Subcutaneous preadipocyte (primary cell): ENCODE data around the gene TSPEAR. TPM values are rescaled to one million over a fixed set of nuclear protein-coding genes. Genes with fewer than 3 reads are reported as not detected.

ENCODE experiments used
- total RNA-seq: library from RNA; depleted of rRNA; stranded (reverse); fragments of >200 nt; gene quantifications from 2 replicates; pipeline ENCODE4 v1.2.3, GENCODE V29; 2012

The TSPEAR gene
- total RNA-seq = not detected in 2 replicates

GRCh38 chr21:44711327-44712202 is at the start of gene TSPEAR:
Gene TSPEAR, minus strand, starts transcription at chr21:44711572. Its CDS starts 58 bp downstream, at chr21:44711514.

DNA sequence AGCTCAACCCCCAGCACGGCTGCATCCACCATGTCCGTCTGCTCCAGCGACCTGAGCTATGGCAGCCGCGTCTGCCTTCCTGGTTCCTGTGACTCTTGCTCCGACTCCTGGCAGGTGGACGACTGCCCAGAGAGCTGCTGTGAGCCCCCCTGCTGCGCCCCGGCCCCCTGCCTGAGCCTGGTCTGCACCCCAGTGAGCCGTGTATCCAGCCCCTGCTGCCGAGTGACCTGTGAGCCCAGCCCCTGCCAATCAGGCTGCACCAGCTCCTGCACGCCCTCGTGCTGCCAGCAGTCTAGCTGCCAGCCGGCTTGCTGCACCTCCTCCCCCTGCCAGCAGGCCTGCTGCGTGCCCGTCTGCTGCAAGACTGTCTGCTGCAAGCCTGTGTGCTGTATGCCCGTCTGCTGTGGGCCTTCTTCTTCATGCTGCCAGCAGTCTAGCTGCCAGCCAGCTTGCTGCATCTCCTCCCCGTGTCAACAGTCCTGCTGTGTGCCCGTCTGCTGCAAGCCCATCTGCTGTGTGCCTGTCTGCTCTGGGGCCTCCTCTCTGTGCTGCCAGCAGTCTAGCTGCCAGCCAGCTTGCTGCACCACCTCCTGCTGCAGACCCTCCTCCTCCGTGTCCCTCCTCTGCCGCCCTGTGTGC is 14.1 kb downstream of the TSPEAR start, which contains the start of gene KRTAP10-12:
KRTAP10-12 (plus strand) TSS at position 1 of the 639 bp plus-strand sequence; CDS start at position 31, 30 bp downstream.

DNA sequence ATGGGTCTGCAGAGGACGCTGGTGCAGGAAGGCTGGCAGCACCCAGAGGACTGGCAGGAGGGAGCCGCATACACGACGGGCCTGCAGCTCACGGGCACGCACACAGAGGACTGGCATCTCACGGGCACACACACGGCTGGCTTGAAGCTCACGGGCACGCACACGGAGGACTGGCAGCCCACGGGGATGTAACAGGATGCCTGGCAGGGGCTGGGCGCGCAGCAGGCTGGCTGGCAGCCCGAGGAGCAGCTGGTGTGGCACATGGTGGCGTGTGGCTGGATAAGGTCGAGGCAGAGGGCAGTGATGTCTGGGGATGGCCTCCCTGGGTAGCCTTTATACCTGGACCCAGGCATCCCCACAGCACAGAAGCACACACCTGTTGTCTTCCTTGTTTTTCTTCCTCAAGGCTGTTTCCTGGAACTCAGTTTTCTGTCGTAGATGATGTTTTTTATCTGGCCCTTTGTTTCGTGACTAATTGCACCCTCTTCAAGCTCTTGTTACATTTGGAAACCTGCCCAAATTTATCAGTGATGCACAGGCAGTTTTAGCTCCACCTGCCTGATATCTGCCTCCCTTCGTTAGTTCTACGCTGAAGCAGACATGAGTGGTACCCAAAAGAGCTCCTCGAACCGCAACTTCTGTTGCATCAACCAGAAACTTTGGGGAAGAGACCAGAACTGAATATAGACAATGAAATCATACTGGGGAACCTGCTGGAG is 29.4 kb downstream of the TSPEAR start, which contains the start of gene KRTAP12-1:
KRTAP12-1 (minus strand) TSS at position 303 of the 719 bp plus-strand sequence; CDS start at position 263, 40 bp downstream.

DNA sequence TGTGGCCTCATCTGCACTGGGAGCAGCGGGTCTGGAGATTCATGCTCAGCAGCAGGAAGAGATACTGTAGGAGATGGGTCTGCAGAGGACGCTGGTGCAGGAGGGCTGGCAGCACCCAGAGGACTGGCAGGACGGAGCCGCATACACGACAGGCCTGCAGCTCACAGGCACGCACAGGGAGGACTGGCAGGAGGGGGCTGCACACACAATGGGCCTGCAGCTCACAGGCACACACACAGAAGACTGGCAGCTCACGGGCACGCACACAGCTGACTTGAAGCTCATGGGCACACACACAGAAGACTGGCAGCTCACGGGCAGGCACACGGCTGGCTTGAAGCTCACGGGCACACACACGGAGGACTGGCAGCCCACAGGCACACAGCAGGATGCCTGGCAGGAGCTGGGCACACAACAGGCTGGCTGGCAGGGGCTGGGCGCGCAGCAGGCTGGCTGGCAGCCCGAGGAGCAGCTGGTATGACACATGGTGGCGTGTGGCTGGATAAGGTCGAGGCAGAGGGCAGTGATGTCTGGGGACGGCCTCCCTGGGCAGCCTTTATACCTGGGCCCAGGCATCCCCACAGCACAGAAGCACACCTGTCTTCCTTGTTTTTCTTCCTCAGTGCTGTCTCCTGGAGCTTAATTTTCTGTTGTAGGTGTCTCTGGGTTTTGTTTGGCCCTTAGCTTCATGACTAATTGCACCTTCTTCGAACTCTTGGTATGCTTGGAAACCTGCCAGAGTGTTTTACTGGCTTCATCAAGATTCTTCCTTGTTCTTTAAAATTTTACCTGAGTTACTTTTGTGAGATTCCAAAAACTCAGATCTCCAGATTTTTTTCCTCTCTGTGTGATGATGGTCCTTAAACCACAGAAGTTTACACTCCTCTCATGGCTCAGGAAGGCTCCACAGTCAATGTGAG is 44.7 kb downstream of the TSPEAR start, which contains the start of gene KRTAP12-2:
KRTAP12-2 (minus strand) TSS at position 527 of the 920 bp plus-strand sequence; CDS start at position 486, 41 bp downstream.

DNA sequence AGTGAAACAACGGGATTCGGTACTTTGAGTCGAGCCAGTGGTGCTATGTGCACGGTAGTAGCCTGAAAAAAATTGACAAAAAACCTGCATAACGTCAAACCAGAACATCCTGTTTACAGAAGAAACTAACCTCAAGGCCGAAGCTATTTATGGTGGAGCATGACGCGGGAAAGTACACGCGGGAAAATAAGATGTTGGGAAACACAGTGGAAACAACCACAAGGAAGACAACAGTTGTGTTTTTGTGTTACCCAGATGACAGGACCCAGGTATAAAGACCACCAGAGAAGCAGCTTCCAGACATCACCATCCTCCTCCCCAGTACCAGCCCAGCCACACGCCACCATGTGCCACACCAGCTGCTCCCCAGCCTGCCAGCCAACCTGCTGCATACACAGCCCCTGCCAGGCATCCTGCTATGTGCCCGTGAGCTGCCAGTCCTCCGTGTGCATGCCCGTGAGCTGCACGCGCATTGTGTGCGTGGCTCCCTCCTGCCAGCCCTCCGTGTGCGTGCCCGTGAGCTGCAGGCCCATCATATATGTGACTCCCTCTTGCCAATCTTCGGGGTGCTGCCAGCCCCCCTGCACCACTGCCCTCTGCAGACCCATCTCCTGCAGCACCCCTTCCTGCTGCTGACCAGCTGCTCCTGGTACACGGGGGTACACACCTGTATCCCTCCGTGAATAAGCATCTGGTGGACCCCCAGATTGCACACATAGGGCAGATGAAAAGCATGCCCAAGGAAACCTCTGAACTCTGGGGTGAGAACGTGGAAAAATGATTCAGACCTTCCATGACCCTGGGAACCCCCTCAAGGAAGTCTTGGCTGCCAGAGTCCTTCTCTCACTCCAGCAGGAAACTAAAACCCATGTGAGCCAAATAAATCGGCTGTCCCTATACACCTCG is 53.5 kb downstream of the TSPEAR start, which contains the start of gene KRTAP12-3:
KRTAP12-3 (plus strand) TSS at position 298 of the 906 bp plus-strand sequence; CDS start at position 346, 48 bp downstream.

GRCh38 chr21:44654576-44655175 is 56.7 kb downstream of the TSPEAR start, which contains the start of gene KRTAP12-4:
Gene KRTAP12-4, minus strand, starts transcription at chr21:44654659. Its CDS starts 45 bp downstream, at chr21:44654614.

GRCh38 chr21:44646366-44647221 is 64.8 kb downstream of the TSPEAR start, which contains the start of gene KRTAP10-11:
Gene KRTAP10-11, plus strand, starts transcription at chr21:44646414. Its CDS starts 45 bp downstream, at chr21:44646459.

DNA sequence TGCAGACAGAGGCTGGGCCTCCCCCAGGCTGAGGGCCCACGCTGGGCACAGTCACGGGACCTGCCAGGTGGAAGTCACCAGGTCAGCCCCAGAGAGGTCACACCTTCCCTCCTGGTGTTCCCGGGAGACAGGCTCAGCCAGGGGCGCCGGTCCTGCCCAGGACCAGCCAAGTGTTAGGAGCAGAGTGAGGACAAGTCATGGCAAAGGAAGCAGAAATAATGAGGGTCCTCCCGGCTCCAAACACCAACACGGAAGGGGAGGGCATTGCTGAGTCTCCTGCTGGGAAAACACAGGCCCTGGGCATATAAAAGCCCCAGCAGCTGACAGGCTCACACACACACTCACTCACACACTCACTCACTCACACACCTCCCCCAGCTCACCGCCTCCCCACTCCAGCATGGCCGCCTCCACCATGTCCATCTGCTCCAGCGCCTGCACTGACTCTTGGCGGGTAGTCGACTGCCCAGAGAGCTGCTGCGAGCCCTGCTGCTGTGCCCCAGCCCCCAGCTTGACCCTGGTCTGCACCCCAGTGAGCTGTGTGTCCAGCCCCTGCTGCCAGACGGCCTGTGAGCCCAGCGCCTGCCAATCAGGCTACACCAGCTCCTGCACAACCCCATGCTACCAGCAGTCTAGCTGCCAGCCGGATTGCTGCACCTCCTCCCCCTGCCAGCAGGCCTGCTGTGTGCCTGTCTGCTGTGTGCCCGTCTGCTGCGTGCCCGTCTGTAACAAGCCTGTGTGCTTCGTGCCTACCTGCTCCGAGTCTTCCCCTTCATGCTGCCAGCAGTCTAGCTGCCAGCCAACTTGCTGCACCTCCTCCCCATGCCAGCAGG is 74.1 kb downstream of the TSPEAR start, which contains the start of gene KRTAP10-10:
KRTAP10-10 (plus strand) TSS at position 339 of the 833 bp plus-strand sequence; CDS start at position 401, 62 bp downstream.

GRCh38 chr21:44626673-44627143 is 84.7 kb downstream of the TSPEAR start, which contains the start of gene KRTAP10-9:
Gene KRTAP10-9, plus strand, starts transcription at chr21:44627093. Its CDS starts 79 bp downstream, at chr21:44627172.

DNA sequence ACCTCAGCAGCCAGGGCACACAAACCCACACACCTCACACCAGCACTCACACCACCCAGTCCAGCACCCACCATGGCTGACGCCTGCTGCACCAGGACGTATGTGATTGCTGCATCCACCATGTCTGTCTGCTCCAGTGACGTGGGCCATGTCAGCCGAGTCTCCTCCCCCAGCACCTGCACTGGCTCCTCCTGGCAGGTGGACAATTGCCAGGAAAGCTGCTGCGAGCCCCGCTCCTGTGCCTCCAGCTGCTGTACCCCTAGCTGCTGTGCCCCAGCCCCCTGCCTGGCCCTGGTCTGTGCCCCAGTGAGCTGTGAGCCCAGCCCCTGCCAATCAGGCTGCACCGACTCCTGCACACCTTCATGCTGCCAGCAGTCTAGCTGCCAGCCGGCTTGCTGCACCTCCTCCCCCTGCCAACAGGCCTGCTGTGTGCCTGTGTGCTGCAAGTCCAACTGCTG is 99.3 kb downstream of the TSPEAR start, which contains the start of gene KRTAP10-8:
KRTAP10-8 (plus strand) TSS at position 51 of the 458 bp plus-strand sequence; CDS start at position 73, 22 bp downstream.

DNA sequence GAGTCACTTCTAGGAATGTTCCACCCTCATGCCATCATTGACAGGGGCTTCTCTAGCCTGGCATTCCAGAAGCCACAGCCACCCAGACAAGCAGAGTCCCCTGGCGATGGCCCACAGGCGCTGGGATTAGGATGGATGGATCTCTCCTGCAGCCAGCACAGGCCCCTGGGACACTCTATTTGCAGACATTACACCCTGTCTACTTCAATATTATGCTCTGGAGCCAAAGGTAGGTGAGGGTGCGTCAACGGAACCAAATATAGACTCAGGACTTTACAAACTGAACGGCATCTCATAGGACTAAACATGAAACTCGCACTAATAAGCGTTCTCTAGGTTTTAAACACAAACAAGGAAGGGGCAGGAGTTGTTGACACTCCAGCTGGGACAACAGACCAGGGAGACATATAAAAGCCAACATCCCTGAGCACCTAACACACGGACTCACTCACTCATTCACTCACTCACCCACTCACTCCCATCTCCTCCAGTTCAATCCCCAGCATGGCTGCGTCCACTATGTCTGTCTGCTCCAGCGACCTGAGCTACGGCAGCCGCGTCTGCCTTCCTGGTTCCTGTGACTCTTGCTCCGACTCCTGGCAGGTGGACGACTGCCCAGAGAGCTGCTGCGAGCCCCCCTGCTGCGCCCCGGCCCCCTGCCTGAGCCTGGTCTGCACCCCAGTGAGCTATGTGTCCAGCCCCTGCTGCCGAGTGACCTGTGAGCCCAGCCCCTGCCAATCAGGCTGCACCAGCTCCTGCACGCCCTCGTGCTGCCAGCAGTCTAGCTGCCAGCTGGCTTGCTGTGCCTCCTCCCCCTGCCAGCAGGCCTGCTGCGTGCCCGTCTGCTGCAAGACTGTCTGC is 111.0 kb downstream of the TSPEAR start, which contains the start of gene KRTAP10-7:
KRTAP10-7 (plus strand) TSS at position 480 of the 861 bp plus-strand sequence; CDS start at position 505, 25 bp downstream.

GRCh38 chr21:44592446-44593311 is 118.7 kb downstream of the TSPEAR start, which contains the start of gene KRTAP10-6:
Gene KRTAP10-6, minus strand, starts transcription at chr21:44592505. Its CDS starts 21 bp downstream, at chr21:44592484.

GRCh38 chr21:44580231-44580821 is 131.0 kb downstream of the TSPEAR start, which contains the start of gene KRTAP10-5:
Gene KRTAP10-5, minus strand, starts transcription at chr21:44580604. Its CDS starts 26 bp downstream, at chr21:44580578.

